OCI-LY1 (cell line): ENCODE data around the gene EIF3F.

Experiments
- H2AFZ ChIP-seq: fragments of 200-600 bp; sonication (generic), shearing (Covaris generic); 2 replicates; pipeline ENCODE4 v1.6.0; 2014; ENCODE audit warnings: antibody characterized with exemption, mild to moderate bottlenecking, low read length
- H3F3A ChIP-seq: fragments of 200-600 bp; sonication (generic), shearing (Covaris generic); 2 replicates; pipeline ENCODE4 v1.6.0; 2014; ENCODE audit warnings: mild to moderate bottlenecking, antibody characterized with exemption, low read length, moderate library complexity; ENCODE audit not compliant: insufficient read depth
- H3K27ac ChIP-seq: fragments of 200-600 bp; sonication (generic); 2 replicates; pipeline ENCODE4 v1.5.1; 2014; ENCODE audit warnings: low read length, mixed run types, mild to moderate bottlenecking, low read depth; ENCODE audit not compliant: poor library complexity, severe bottlenecking
- H3K27me3 ChIP-seq: fragments of 200-600 bp; sonication (generic); 2 replicates; pipeline ENCODE4 v1.6.0; 2014; ENCODE audit warnings: antibody characterized with exemption, mild to moderate bottlenecking, low read length, moderate library complexity; ENCODE audit not compliant: insufficient read depth
- H3K36me3 ChIP-seq: fragments of 200-600 bp; sonication (generic); 2 replicates; pipeline ENCODE4 v1.6.1; 2014; ENCODE audit warnings: mild to moderate bottlenecking, antibody characterized with exemption, low read length, moderate library complexity, mixed read lengths; ENCODE audit not compliant: insufficient read depth
- H3K4me1 ChIP-seq: fragments of 200-600 bp; sonication (generic); 2 replicates; pipeline ENCODE4 v1.5.1; 2014; ENCODE audit warnings: mild to moderate bottlenecking, low read length, moderate library complexity; ENCODE audit not compliant: insufficient read depth, severe bottlenecking
- H3K4me2 ChIP-seq: fragments of 200-600 bp; sonication (generic), shearing (Covaris generic); 2 replicates; pipeline ENCODE4 v1.6.1; 2014; ENCODE audit warnings: low read length
- H3K4me3 ChIP-seq: fragments of 200-600 bp; sonication (generic); 2 replicates; pipeline ENCODE4 v1.5.1; 2014; ENCODE audit warnings: low read length, low read depth, mild to moderate bottlenecking, mixed read lengths; ENCODE audit not compliant: poor library complexity, severe bottlenecking
- H3K79me2 ChIP-seq: fragments of 200-600 bp; shearing (Covaris generic); 2 replicates; pipeline ENCODE4 v1.6.1; 2016; ENCODE audit warnings: mixed run types, low read length, mixed read lengths; ENCODE audit not compliant: insufficient read depth
- H3K9ac ChIP-seq: fragments of 200-600 bp; sonication (generic), shearing (Covaris generic); 2 replicates; pipeline ENCODE4 v1.6.1; 2014; ENCODE audit warnings: mild to moderate bottlenecking, low read length, mixed read lengths
- H3K9me2 ChIP-seq: fragments of 200-600 bp; sonication (generic), shearing (Covaris generic); 2 replicates; pipeline ENCODE4 v1.6.1; 2014; ENCODE audit warnings: low read depth, mild to moderate bottlenecking, low read length, mixed read lengths
- H3K9me3 ChIP-seq: fragments of 200-600 bp; shearing (Covaris generic); 2 replicates; pipeline ENCODE4 v1.6.1; 2014; ENCODE audit warnings: low read length, mixed read lengths
- H4K20me1 ChIP-seq: fragments of 200-600 bp; sonication (generic), shearing (Covaris generic); 2 replicates; pipeline ENCODE4 v1.6.0; 2016; ENCODE audit warnings: mild to moderate bottlenecking, low read length; ENCODE audit not compliant: insufficient read depth
- EZH2 ChIP-seq: fragments of 200-600 bp; sonication (generic), shearing (Covaris generic); IDR thresholded peaks from 2 replicates; pipeline ENCODE4 v1.8.0; 2017; ENCODE audit warnings: borderline replicate concordance, mixed run types, mild to moderate bottlenecking, antibody characterized with exemption, low read length, moderate library complexity, mixed read lengths
- TF ChIP-seq, protein P1 (sequence below): fragments of 200-600 bp; sonication (generic), shearing (Covaris generic); IDR thresholded peaks from 2 replicates; pipeline ENCODE4 v1.5.1; 2017; ENCODE audit warnings: mild to moderate bottlenecking, antibody characterized with exemption, low read length, moderate library complexity, mixed read lengths

The EIF3F gene

DNA sequence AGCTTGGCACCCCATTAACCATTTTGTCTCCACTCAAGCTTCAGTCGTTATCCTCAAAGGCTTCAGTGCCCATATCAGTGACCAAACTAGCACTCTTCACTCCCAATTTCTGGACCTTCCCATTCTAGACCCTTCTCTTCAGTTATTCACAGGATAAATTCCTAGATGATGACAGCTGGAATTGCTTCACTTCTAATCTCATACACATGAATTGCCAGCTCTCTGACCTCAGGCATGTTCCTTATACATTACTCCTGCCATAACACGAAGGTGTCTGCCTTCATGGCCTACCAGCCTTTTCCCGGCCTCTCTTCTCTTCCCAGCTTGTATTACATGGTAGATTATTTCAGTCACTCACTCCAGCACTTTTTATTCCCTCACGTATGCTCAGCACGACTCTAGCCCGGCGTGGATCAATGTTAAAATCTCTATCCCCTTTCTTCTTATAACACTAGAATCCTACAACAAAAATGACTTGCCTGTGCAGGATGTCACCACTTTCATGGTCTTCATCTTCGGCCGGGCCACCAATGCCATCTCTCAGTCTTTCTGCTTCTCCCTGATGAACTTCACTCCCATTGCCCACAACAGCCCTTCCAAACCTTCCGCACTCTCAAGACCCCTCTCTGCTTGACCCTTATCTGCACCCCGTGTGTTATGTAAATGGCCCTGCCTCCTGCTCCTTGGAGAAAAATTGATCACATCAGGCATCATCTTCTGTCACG lies 36.9 kb downstream of the EIF3F start:
- H2AFZ ChIP-seq: no peak overlapping the region
- H3K27me3 ChIP-seq: no peaks in the 10 kb centered on the region
- no peaks in the 10 kb centered on the region for H3K9me3 ChIP-seq
- H3F3A ChIP-seq: no peaks in the 10 kb centered on the region
- H3K36me3 ChIP-seq: no peaks in the 10 kb centered on the region
- no peak overlapping the region for H3K9ac ChIP-seq
- H4K20me1 ChIP-seq: no peaks in the 10 kb centered on the region
- H3K4me2 ChIP-seq: no peak overlapping the region
- H3K79me2 ChIP-seq: no peaks in the 10 kb centered on the region
- TF ChIP-seq, protein P1, sequence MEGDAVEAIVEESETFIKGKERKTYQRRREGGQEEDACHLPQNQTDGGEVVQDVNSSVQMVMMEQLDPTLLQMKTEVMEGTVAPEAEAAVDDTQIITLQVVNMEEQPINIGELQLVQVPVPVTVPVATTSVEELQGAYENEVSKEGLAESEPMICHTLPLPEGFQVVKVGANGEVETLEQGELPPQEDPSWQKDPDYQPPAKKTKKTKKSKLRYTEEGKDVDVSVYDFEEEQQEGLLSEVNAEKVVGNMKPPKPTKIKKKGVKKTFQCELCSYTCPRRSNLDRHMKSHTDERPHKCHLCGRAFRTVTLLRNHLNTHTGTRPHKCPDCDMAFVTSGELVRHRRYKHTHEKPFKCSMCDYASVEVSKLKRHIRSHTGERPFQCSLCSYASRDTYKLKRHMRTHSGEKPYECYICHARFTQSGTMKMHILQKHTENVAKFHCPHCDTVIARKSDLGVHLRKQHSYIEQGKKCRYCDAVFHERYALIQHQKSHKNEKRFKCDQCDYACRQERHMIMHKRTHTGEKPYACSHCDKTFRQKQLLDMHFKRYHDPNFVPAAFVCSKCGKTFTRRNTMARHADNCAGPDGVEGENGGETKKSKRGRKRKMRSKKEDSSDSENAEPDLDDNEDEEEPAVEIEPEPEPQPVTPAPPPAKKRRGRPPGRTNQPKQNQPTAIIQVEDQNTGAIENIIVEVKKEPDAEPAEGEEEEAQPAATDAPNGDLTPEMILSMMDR: no peak
- no peak overlapping the region for H3K4me3 ChIP-seq
- H3K9me2 ChIP-seq: no peaks in the 10 kb centered on the region
- no peak overlapping the region for H3K27ac ChIP-seq
- H3K4me1 ChIP-seq: no peaks in the 10 kb centered on the region

DNA sequence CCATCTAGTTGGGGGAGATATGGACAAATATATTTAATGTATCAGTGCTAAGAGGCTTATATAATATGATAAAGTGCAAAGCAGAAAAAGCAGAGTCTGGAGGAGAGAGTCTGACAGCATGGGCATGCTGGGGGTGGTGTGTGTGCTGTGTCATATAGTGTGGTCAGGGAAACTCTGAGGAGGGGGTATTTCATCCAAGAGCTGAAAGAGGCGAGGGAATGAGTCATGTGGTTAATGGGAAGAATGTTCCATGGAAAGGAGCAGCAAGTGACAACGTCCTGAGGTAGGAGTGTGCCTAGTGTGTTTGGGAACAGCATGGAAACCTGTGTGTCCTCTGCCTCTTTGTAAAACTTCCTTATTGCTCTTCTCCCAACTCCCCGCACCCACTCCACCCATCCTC lies 38.0 kb downstream of the EIF3F start:
- Histone ChIP-seq H3K9me2 (no peaks in the 10 kb centered on the region), H4K20me1 (no peaks in the 10 kb centered on the region), H3K9ac (no peak overlapping the region), H3F3A (no peaks in the 10 kb centered on the region), H3K79me2 (no peaks in the 10 kb centered on the region), H3K4me3 (no peak overlapping the region), H3K4me2 (no peak overlapping the region), H3K36me3 (no peaks in the 10 kb centered on the region), H3K27ac (no peak overlapping the region), H3K9me3 (no peaks in the 10 kb centered on the region), H3K4me1 (no peaks in the 10 kb centered on the region), H3K27me3 (no peaks in the 10 kb centered on the region), H2AFZ (no peak overlapping the region)
- no peak for TF ChIP-seq EZH2
- TF ChIP-seq, protein P1: no peak

DNA sequence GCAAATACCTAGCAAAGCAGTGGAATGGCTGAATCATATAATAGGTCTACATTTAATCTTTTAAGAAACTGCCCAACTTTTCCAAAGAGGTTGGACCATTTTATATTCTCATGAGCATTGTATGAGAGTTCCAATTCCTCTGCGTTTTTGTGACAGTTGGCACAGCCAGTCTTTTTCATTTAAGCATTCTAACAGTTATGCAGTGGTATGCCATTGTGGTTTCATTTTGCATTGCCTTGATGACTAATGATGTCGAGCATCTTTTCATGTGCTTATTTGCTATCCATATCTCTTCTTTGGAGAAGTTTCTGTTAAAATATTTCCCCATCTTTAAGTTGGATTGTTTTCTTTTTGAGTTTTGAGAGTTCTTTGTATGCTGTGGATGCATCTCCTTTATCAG lies 38.7 kb downstream of the EIF3F start:
- H3K36me3 ChIP-seq: no peaks in the 10 kb centered on the region
- H2AFZ ChIP-seq: no peak overlapping the region
- H3K4me1 ChIP-seq: no peaks in the 10 kb centered on the region
- no peaks in the 10 kb centered on the region for H3K27me3 ChIP-seq
- no peaks in the 10 kb centered on the region for H3K9me2 ChIP-seq
- TF ChIP-seq, protein P1: no peak
- TF ChIP-seq EZH2: no peak
- H3F3A ChIP-seq: no peaks in the 10 kb centered on the region
- H4K20me1 ChIP-seq: no peaks in the 10 kb centered on the region
- H3K79me2 ChIP-seq: no peaks in the 10 kb centered on the region
- H3K9me3 ChIP-seq: no peaks in the 10 kb centered on the region
- no peak overlapping the region for H3K27ac ChIP-seq
- no peak overlapping the region for H3K9ac ChIP-seq
- H3K4me2 ChIP-seq: no peak overlapping the region
- H3K4me3 ChIP-seq: no peak overlapping the region
